Suprapubic skin (tissue), 4 donors: ENCODE results near the gene GNB2. TPM values are rescaled to one million over a fixed set of nuclear protein-coding genes. Genes with fewer than 3 reads are reported as not detected.
"Not testable (repeated sequence)": the region's sequence is repeated elsewhere in the genome, so short reads cannot be mapped to it uniquely, and the experiment has no call there.

Source experiments
- DNase-seq, 2 donors: peaks; one replicate each; pipeline ENCODE4 v3.0.0-alpha.2; 2019; ENCODE audit warnings: low spot score in 2 of 2
- H3K27ac ChIP-seq: fragments of 200-600 bp; sonication (generic); one replicate; pipeline ENCODE4 v1.5.1; 2019
- H3K27me3 ChIP-seq: fragments of 200-600 bp; sonication (generic); one replicate; pipeline ENCODE4 v1.5.1; 2019
- H3K36me3 ChIP-seq: fragments of 200-600 bp; sonication (generic); one replicate; pipeline ENCODE4 v1.5.1; 2019
- H3K4me1 ChIP-seq: fragments of 200-600 bp; sonication (generic); one replicate; pipeline ENCODE4 v1.5.1; 2019
- H3K4me3 ChIP-seq: fragments of 200-600 bp; sonication (generic); one replicate; pipeline ENCODE4 v1.5.1; 2019; ENCODE audit warnings: mild to moderate bottlenecking
- H3K9me3 ChIP-seq: fragments of 200-600 bp; sonication (generic); one replicate; pipeline ENCODE4 v1.5.1; 2019
- EP300 ChIP-seq: sonication (generic); formaldehyde crosslinking; IDR thresholded peaks from one replicate; pipeline ENCODE4 v1.6.1; 2017; ENCODE audit warnings: antibody characterized with exemption
- POLR2A ChIP-seq, 2 donors: fragments of 450-650 bp; IDR thresholded peaks; one replicate each; pipeline ENCODE4 v1.6.1; 2017; ENCODE audit warnings: antibody characterized with exemption in 2 of 2, mild to moderate bottlenecking in 2 of 2, moderate library complexity in 2 of 2
- POLR2AphosphoS5 ChIP-seq, 3 donors: sonication (generic); formaldehyde crosslinking; IDR thresholded peaks; one replicate each; pipeline ENCODE4 v1.6.1; 2017; ENCODE audit warnings: antibody characterized with exemption in 3 of 3
- WGBS: methylation state at CpG from one replicate; pipeline ENCODE4 v1.1.5; 2018; 5-methylcytosine and 5-hydroxymethylcytosine counted together
- total RNA-seq, 4 donors: library from RNA; depleted of rRNA; stranded (reverse); fragments of >200 nt; gene quantifications; one replicate each; pipeline ENCODE4 v1.1.0, GENCODE V29; 2016
- TF ChIP-seq, protein P1 (sequence below), 2 donors: fragments of 200-600 bp in 1 of 2; fragments of 450-650 bp in 1 of 2; sonication (generic) in 1 of 2; IDR thresholded peaks; one replicate each; pipeline ENCODE4 v1.5.1; 2016 to 2019; ENCODE audit warnings: antibody characterized with exemption in 2 of 2, mild to moderate bottlenecking in 1 of 2, moderate library complexity in 1 of 2

The GNB2 gene
- total RNA-seq, 4 donors from 2014 or later = 228 to 311 (median 300) TPM

DNA sequence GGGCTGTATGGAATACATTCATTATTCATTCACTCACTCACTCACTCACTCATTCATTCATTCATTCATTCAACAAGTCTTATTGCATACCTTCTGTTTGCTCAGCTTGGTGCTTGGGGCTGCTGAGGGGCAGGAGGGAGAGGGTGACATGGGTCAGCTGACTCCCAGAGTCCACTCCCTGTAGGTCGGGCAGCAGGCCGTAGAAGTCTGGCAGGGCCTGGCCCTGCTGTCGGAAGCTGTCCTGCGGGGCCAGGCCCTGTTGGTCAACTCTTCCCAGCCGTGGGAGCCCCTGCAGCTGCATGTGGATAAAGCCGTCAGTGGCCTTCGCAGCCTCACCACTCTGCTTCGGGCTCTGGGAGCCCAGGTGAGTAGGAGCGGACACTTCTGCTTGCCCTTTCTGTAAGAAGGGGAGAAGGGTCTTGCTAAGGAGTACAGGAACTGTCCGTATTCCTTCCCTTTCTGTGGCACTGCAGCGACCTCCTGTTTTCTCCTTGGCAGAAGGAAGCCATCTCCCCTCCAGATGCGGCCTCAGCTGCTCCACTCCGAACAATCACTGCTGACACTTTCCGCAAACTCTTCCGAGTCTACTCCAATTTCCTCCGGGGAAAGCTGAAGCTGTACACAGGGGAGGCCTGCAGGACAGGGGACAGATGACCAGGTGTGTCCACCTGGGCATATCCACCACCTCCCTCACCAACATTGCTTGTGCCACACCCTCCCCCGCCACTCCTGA, 49.1 kb downstream of the GNB2 start:
- Histone ChIP-seq H3K27me3 (peaks cover 36% of the 10 kb centered on the region), H3K27ac (no peak overlapping the region), H3K4me3 (no peak overlapping the region), H3K9me3 (no peaks in the 10 kb centered on the region), H3K36me3 (no peaks in the 10 kb centered on the region), H3K4me1 (peaks cover 29% of the 10 kb centered on the region)
- no peak for DNase-seq
- WGBS = 90% methylated on average over 14 of the region's 17 CpGs
- no peak for TF ChIP-seq POLR2A (IDR thresholded peaks at IDR 0.05)

DNA sequence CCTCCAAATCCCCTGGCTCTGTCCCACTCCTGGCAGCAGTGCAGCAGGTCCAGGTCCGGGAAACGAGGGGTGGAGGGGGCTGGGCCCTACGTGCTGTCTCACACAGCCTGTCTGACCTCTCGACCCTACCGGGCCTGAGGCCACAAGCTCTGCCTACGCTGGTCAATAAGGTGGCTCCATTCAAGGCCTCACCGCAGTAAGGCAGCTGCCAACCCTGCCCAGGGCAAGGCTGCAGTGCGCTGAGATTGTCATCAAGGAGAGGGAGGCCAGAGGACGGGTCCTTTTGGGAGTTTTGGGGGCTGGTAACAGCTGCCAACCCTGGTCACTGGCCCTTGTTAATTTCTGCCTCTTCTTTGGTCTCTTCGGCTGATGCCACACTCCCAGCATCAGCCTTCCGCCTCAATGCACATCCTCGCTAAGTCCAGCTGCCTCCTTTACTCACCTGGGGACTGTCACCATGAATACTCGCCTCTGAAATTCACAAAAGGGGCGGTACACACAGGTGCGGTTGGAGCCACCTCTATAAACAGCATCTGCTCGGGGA, 50.3 kb downstream of the GNB2 start:
- no peak for DNase-seq

DNA sequence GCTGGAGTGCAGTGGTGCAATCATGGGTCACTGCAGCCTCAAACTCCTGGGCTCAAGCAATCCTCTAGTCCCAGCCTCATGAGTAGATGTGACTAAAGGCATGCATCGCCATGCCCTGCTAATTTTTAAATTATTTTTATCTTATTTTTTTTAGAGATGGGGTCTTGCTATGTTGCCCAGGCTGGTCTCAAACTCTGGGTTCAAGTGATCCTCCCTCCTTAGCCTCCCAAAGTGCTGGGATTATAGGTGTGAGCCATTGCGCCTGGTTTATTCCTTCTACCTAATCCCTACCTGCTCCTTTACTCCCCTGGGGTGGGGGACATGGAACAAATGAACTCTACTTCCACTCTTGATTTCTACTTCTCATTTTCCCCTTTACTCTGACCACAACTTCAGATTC, 50.8 kb downstream of the GNB2 start:
- DNase-seq, H3K27ac ChIP-seq, H3K9me3 ChIP-seq, H3K36me3 ChIP-seq, H3K4me3 ChIP-seq: not testable (repeated sequence)
- Histone ChIP-seq H3K4me1 (peaks cover 30% of the 10 kb centered on the region), H3K27me3 (peaks cover 30% of the 10 kb centered on the region)
- WGBS = 97% methylated on average over 2 of the region's 2 CpGs

More for the DNA sequence above, 50.3 kb downstream of the GNB2 start:
- TF ChIP-seq EP300 = no peak
- no peak for TF ChIP-seq POLR2A (IDR thresholded peaks at IDR 0.05)
- TF ChIP-seq POLR2AphosphoS5 (IDR thresholded peaks at IDR 0.05) = no peak
- TF ChIP-seq, protein P1, sequence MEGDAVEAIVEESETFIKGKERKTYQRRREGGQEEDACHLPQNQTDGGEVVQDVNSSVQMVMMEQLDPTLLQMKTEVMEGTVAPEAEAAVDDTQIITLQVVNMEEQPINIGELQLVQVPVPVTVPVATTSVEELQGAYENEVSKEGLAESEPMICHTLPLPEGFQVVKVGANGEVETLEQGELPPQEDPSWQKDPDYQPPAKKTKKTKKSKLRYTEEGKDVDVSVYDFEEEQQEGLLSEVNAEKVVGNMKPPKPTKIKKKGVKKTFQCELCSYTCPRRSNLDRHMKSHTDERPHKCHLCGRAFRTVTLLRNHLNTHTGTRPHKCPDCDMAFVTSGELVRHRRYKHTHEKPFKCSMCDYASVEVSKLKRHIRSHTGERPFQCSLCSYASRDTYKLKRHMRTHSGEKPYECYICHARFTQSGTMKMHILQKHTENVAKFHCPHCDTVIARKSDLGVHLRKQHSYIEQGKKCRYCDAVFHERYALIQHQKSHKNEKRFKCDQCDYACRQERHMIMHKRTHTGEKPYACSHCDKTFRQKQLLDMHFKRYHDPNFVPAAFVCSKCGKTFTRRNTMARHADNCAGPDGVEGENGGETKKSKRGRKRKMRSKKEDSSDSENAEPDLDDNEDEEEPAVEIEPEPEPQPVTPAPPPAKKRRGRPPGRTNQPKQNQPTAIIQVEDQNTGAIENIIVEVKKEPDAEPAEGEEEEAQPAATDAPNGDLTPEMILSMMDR (IDR thresholded peaks at IDR 0.05) = no peak
- Histone ChIP-seq H3K9me3 (no peaks in the 10 kb centered on the region), H3K36me3 (no peaks in the 10 kb centered on the region), H3K27me3 (peaks cover 35% of the 10 kb centered on the region), H3K4me3 (no peak overlapping the region), H3K4me1 (peaks cover 30% of the 10 kb centered on the region), H3K27ac (no peak overlapping the region)
- WGBS = 87% methylated on average over 11 of the region's 16 CpGs

DNA sequence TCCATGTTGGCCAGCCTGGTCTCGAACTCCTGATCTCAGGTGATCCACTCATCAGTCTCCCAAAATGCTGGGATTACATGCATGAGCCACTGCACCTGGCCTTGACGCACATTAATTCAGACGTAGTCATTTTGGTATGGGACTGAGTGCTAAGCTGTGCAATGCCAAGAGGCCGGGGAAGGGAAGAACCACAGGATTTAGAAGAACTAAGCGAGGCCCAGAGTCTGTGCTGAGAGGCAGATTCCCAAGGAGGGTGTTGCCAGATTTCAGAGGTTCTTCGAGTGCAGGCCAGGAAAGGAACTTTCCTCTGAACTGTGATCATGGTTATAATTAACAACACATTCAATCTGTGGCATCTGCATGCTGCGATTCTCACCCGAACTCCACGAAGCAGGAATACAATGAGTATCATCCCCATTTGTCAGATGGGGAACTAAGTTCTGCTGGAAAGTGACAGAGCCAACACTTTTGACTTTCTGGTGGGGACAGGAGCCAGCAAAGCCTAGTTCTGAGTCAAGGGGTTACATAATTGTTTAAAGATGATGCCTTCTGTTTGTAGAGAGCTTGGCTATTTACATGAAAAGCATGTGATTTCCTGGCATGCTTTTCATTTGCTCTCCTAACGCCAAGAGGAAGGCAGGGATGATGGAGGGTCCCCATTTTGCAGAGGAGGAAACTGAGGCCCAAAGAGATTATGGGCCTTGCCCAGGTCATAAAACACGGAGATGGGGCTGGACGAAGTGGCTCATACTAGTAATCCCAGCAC, 53.6 kb downstream of the GNB2 start:
- Histone ChIP-seq H3K36me3 (no peaks in the 10 kb centered on the region), H3K4me3 (no peak overlapping the region), H3K27me3 (peaks cover 5% of the 10 kb centered on the region), H3K9me3 (no peaks in the 10 kb centered on the region), H3K4me1 (peaks cover 17% of the 10 kb centered on the region), H3K27ac (no peak overlapping the region)
- WGBS = 35% methylated on average over 12 of the region's 12 CpGs
- TF ChIP-seq EP300 (no peak), POLR2A (IDR thresholded peaks at IDR 0.05) (no peak), POLR2AphosphoS5 (IDR thresholded peaks at IDR 0.05) (no peak)
- TF ChIP-seq, protein P1 (IDR thresholded peaks at IDR 0.05) = no peak
- no peak for DNase-seq

DNA sequence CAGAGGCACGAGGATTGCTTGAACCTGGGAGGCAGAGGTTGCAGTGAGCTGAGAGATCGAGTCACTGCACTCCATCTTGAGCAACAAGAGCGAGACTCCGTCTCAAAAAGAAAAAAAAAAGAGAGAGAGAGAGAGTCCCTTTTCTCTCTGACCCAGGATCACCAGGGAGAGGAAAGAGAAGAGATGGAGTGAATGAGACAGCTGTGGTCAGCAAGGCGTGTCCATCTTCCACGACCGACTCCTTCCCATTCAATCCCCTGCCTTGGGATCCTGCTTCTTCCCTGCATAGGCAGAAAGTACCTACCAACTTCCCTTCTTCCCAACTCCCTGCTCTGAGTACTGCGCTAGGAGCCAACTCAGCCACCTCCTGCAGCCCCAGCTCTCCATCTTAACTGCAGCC, 54.7 kb downstream of the GNB2 start:
- TF ChIP-seq POLR2AphosphoS5 (IDR thresholded peaks at IDR 0.05) (no peak), POLR2A (IDR thresholded peaks at IDR 0.05) (no peak), EP300 (no peak)
- TF ChIP-seq, protein P1 (IDR thresholded peaks at IDR 0.05) = no peak
- Histone ChIP-seq H3K36me3 (no peaks in the 10 kb centered on the region), H3K9me3 (no peaks in the 10 kb centered on the region), H3K27ac (no peak overlapping the region), H3K4me3 (no peak overlapping the region), H3K4me1 (peaks cover 17% of the 10 kb centered on the region), H3K27me3 (no peaks in the 10 kb centered on the region)
- WGBS = 86% methylated on average over 8 of the region's 8 CpGs
- DNase-seq = no peak

Other genes starting within 250 kb of the GNB2 start
- 1 to 10 TPM; 2.2 to 9.4 (median 4.8) TPM for gene ZCWPW1, start 245.0 kb upstream of the GNB2 start, total RNA-seq
- gene MEPCE, start 243.9 kb upstream of the GNB2 start, total RNA-seq = 10 to 100 TPM; 38.5 to 50.4 (median 39.6) TPM
- gene PPP1R35, start 237.2 kb upstream of the GNB2 start, total RNA-seq = 10 to 100 TPM; 18.2 to 35.6 (median 27.0) TPM
- under 1 TPM in 1 of 4 donors, not detected in 3; 0.53 TPM for gene SPACDR, start 209.5 kb upstream of the GNB2 start, total RNA-seq
- gene TSC22D4, start 194.5 kb upstream of the GNB2 start, total RNA-seq = 10 to 100 TPM; 52.7 to 67.2 (median 57.3) TPM
- 1 to 10 TPM in 1 of 4 donors, under 1 TPM in 3; 0.51 to 1.1 (median 0.67) TPM for gene NYAP1, start 189.8 kb upstream of the GNB2 start, total RNA-seq
- 10 to 100 TPM; 46.6 to 63.4 (median 52.9) TPM for gene AGFG2, start 134.5 kb upstream of the GNB2 start, total RNA-seq
- gene SAP25, start 99.8 kb upstream of the GNB2 start, total RNA-seq = 1 to 10 TPM in 2 of 4 donors, not detected in 2; 2.7 to 3.8 TPM
- gene LRCH4, start 87.6 kb upstream of the GNB2 start, total RNA-seq = 100 to 1,000 TPM in 1 of 4 donors, 10 to 100 TPM in 3; 37.6 to 101 (median 56.2) TPM
- gene FBXO24, start 87.4 kb upstream of the GNB2 start, total RNA-seq = 1 to 10 TPM in 1 of 4 donors, under 1 TPM in 3; 0.47 to 2.4 (median 0.57) TPM
- gene PCOLCE, start 71.4 kb upstream of the GNB2 start, total RNA-seq = 10 to 100 TPM; 14.1 to 18.3 (median 15.6) TPM
- gene MOSPD3, start 61.2 kb upstream of the GNB2 start, total RNA-seq = 10 to 100 TPM; 18.0 to 35.5 (median 28.5) TPM
- 1 to 10 TPM in 3 of 4 donors, under 1 TPM in 1; 0.81 to 3.9 (median 1.3) TPM for gene TFR2, start 32.2 kb upstream of the GNB2 start, total RNA-seq
- not detected for gene ACTL6B, start 17.3 kb upstream of the GNB2 start, total RNA-seq
- gene GIGYF1, start 20.5 kb downstream of the GNB2 start, total RNA-seq = 10 to 100 TPM; 29.0 to 91.6 (median 40.7) TPM
- gene POP7, start 32.4 kb downstream of the GNB2 start, total RNA-seq = 10 to 100 TPM; 39.4 to 55.8 (median 47.6) TPM
- gene EPO, start 46.7 kb downstream of the GNB2 start, total RNA-seq = under 1 TPM in 1 of 4 donors, not detected in 3; 0.97 TPM
- gene ZAN, start 59.9 kb downstream of the GNB2 start, total RNA-seq = under 1 TPM; 0.08 to 0.42 (median 0.20) TPM
- 10 to 100 TPM; 58.1 to 84.6 (median 81.6) TPM for gene EPHB4, start 153.8 kb downstream of the GNB2 start, total RNA-seq
- gene SLC12A9, start 179.0 kb downstream of the GNB2 start, total RNA-seq = 10 to 100 TPM; 22.5 to 33.8 (median 26.4) TPM
- 100 to 1,000 TPM in 1 of 4 donors, 10 to 100 TPM in 3; 66.3 to 113 (median 80.7) TPM for gene TRIP6, start 193.6 kb downstream of the GNB2 start, total RNA-seq
- gene SRRT, start 201.4 kb downstream of the GNB2 start, total RNA-seq = 100 to 1,000 TPM in 2 of 4 donors, 10 to 100 TPM in 2; 62.8 to 163 (median 92.8) TPM
- 1 to 10 TPM; 1.1 to 2.3 (median 1.7) TPM for gene UFSP1, start 216.0 kb downstream of the GNB2 start, total RNA-seq
- gene ACHE, start 222.1 kb downstream of the GNB2 start, total RNA-seq = 1 to 10 TPM in 1 of 4 donors, under 1 TPM in 2, not detected in 1; 0.30 to 2.5 (median 0.81) TPM